Vagina (tissue), 2 donors: ENCODE data around the gene CDH4. TPM values are rescaled to one million over a fixed set of nuclear protein-coding genes. Genes with fewer than 3 reads are reported as not detected.

Source experiments
- DNase-seq, 2 donors: peaks; one replicate each; pipeline ENCODE4 v3.0.0-alpha.2; 2017; ENCODE audit errors: extremely low spot score in 2 of 2
- H3K27ac ChIP-seq: fragments of 200-600 bp; sonication (generic); one replicate; pipeline ENCODE4 v1.5.1; 2019
- H3K27me3 ChIP-seq: fragments of 200-600 bp; sonication (generic); one replicate; pipeline ENCODE4 v1.5.1; 2019
- H3K36me3 ChIP-seq, 2 donors: fragments of 200-600 bp; sonication (generic); one replicate each; pipeline ENCODE4 v1.5.1; 2017 to 2019
- H3K4me1 ChIP-seq: fragments of 200-600 bp; sonication (generic); one replicate; pipeline ENCODE4 v1.5.1; 2019
- H3K4me3 ChIP-seq, 2 donors: fragments of 200-600 bp; sonication (generic); 1 replicate in 1 of 2; 2 replicates in 1 of 2; pipeline ENCODE4 v1.5.1; 2016 to 2019
- H3K9me3 ChIP-seq: fragments of 200-600 bp; sonication (generic); one replicate; pipeline ENCODE4 v1.5.1; 2019
- CTCF ChIP-seq, 3 experiments: fragments of 450-650 bp in 2 of 3; fragments of 200-600 bp in 1 of 3; sonication (generic) in 1 of 3; IDR thresholded peaks; one replicate each; pipeline ENCODE4 v1.5.1; 2017 to 2019; ENCODE audit warnings: antibody characterized with exemption in 3 of 3, mild to moderate bottlenecking in 2 of 3, moderate library complexity in 2 of 3
- POLR2A ChIP-seq, 2 donors: fragments of 450-650 bp; IDR thresholded peaks; one replicate each; pipeline ENCODE4 v1.6.1; 2017; ENCODE audit warnings: antibody characterized with exemption in 2 of 2, mild to moderate bottlenecking in 2 of 2, moderate library complexity in 2 of 2
- POLR2AphosphoS5 ChIP-seq, 2 donors: sonication (generic); formaldehyde crosslinking; IDR thresholded peaks; one replicate each; pipeline ENCODE4 v1.9.0; 2017; ENCODE audit warnings: antibody characterized with exemption in 2 of 2, mild to moderate bottlenecking in 2 of 2, low read depth in 1 of 2; ENCODE audit not compliant: insufficient read depth in 1 of 2
- intact Hi-C: fragments of 100-400 bp; cut with DNase I; formaldehyde crosslinking; loops from one replicate; pipeline ENCODE4 v1.15.1; 2023
- total RNA-seq: library from RNA; depleted of rRNA; stranded (reverse); fragments of >200 nt; gene quantifications from one replicate; pipeline ENCODE4 v1.2.3, GENCODE V29; 2016

Gene CDH4
- total RNA-seq, 1 donor from 2014 or later: 0.25 TPM

- H3K27ac ChIP-seq: no peak overlapping the region
- H3K4me3 ChIP-seq: no peak overlapping the region
- TF ChIP-seq POLR2A (IDR thresholded peaks at IDR 0.05) (no peak), CTCF (IDR thresholded peaks at IDR 0.05) (no peak), POLR2AphosphoS5 (IDR thresholded peaks at IDR 0.05; ENCODE audit: insufficient read depth in 1 of 2, low read depth in 1 of 2) (no peak)
- no peaks in the 10 kb centered on the region for H3K36me3 ChIP-seq
- no peaks in the 10 kb centered on the region for H3K4me1 ChIP-seq
- no peak for DNase-seq
- H3K9me3 ChIP-seq: no peaks in the 10 kb centered on the region
- no peaks in the 10 kb centered on the region for H3K27me3 ChIP-seq
- intact Hi-C loops: no loop called here
Measured at GRCh38 chr20:61411743-61412142, 159.7 kb downstream of the CDH4 start.

DNA sequence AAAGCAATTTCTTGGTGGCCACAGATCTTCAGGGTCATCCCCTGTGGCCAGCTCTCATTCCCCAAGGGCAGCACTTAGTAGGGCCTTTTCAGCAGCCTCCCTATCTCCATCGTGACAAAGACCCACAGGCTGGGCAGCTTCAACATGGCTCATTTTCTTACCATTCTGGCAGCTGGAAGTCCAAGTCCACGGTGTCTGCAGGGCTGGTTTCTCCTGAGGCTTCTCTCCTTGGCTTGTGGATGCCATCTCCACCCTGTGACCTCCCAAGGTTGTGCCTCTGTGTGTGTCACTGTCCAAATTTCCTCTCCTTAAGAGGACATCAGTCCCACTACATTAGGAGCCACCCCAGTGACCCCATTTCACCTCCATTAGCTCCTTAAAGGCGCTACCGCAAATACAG lies 161.7 kb downstream of the CDH4 start:
- Histone ChIP-seq H3K9me3 (no peaks in the 10 kb centered on the region), H3K27ac (no peak overlapping the region), H3K27me3 (no peaks in the 10 kb centered on the region), H3K36me3 (no peaks in the 10 kb centered on the region), H3K4me3 (no peak overlapping the region), H3K4me1 (no peaks in the 10 kb centered on the region)
- DNase-seq: no peak
- TF ChIP-seq POLR2A (IDR thresholded peaks at IDR 0.05): no peak
- no peak for TF ChIP-seq POLR2AphosphoS5 (IDR thresholded peaks at IDR 0.05; ENCODE audit: insufficient read depth in 1 of 2, low read depth in 1 of 2)
- no peak for TF ChIP-seq CTCF (IDR thresholded peaks at IDR 0.05)
- intact Hi-C loops: no loop called here

GRCh38 chr20:61414455-61414991 lies 162.5 kb downstream of the CDH4 start:
- intact Hi-C loops: no loop called here
- no peaks in the 10 kb centered on the region for H3K27me3 ChIP-seq
- no peak overlapping the region for H3K4me3 ChIP-seq
- no peak for TF ChIP-seq POLR2AphosphoS5 (IDR thresholded peaks at IDR 0.05; ENCODE audit: insufficient read depth in 1 of 2, low read depth in 1 of 2)
- TF ChIP-seq CTCF (IDR thresholded peaks at IDR 0.05): no peak
- TF ChIP-seq POLR2A (IDR thresholded peaks at IDR 0.05): no peak
- no peak for DNase-seq
- no peak overlapping the region for H3K27ac ChIP-seq
- H3K36me3 ChIP-seq: no peaks in the 10 kb centered on the region
- H3K4me1 ChIP-seq: no peaks in the 10 kb centered on the region
- no peaks in the 10 kb centered on the region for H3K9me3 ChIP-seq

DNA sequence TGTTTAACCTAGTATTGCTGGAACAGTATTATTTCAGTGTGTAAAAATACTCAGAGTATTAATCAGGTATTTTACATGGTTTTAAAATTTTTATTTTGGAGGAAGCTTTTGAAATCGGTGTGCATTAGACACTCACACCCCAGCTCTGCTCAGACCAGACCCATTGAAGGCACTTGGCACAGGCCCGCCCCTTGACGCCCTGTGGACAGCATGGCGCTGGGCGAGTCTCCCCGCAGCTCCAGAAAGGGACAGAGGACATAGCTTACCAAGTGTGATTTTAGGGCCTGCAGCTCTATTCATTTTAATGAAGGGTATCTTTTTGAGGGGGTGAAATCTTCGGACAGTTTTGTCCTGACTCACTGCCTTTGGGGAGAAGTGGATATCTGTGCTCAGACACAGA lies 164.5 kb downstream of the CDH4 start:
- Histone ChIP-seq H3K36me3 (no peaks in the 10 kb centered on the region), H3K27me3 (no peaks in the 10 kb centered on the region), H3K4me1 (no peaks in the 10 kb centered on the region), H3K9me3 (no peaks in the 10 kb centered on the region), H3K4me3 (no peak overlapping the region), H3K27ac (no peak overlapping the region)
- TF ChIP-seq POLR2A (IDR thresholded peaks at IDR 0.05) (no peak), CTCF (IDR thresholded peaks at IDR 0.05) (no peak), POLR2AphosphoS5 (IDR thresholded peaks at IDR 0.05; ENCODE audit: insufficient read depth in 1 of 2, low read depth in 1 of 2) (no peak)
- intact Hi-C loops: no loop called here
- DNase-seq: no peak

- H3K27me3 ChIP-seq: no peaks in the 10 kb centered on the region
- intact Hi-C loops: no loop called here
- H3K36me3 ChIP-seq: no peaks in the 10 kb centered on the region
- no peak overlapping the region for H3K4me3 ChIP-seq
- no peaks in the 10 kb centered on the region for H3K4me1 ChIP-seq
- no peak for DNase-seq
- no peak overlapping the region for H3K27ac ChIP-seq
- no peak for TF ChIP-seq POLR2AphosphoS5 (IDR thresholded peaks at IDR 0.05; ENCODE audit: insufficient read depth in 1 of 2, low read depth in 1 of 2)
- TF ChIP-seq CTCF (IDR thresholded peaks at IDR 0.05): no peak
- no peak for TF ChIP-seq POLR2A (IDR thresholded peaks at IDR 0.05)
- no peaks in the 10 kb centered on the region for H3K9me3 ChIP-seq
Measured at GRCh38 chr20:61417221-61417941, 165.3 kb downstream of the CDH4 start.
